ENCODE measurements around the gene TBC1D5.

DNA sequence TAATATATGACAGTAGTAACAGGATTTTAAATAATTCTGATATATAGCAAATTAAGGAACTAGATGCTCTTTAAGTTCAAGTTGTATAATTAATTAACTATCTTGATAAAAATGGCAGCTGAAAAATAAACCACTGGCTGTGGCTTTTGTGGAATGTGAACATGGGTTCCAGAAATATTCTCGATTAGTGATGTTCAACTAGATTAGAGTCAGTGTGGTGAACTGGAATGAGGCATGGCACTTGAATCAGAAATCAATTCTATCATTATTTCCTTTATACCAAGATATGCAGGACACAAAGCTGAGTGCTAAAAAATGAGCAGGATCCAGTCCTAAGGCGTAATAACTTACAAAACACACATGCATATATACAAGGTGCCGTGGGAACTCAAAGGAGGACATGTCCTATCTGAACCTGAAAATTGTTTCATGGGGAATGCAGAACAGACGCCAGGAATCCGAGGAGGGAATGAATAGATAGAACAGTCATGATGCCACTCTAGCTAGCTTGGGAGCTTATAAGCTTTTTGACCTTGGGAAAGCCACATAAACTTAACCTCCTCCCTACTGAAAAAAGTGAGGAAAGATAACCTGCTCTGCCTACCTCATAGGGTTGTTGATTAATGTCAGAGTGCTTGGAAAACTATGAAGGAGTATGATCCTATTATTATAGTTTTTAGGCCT is 455.3 kb downstream of the TBC1D5 start:
- TF ChIP-seq, protein P1, sequence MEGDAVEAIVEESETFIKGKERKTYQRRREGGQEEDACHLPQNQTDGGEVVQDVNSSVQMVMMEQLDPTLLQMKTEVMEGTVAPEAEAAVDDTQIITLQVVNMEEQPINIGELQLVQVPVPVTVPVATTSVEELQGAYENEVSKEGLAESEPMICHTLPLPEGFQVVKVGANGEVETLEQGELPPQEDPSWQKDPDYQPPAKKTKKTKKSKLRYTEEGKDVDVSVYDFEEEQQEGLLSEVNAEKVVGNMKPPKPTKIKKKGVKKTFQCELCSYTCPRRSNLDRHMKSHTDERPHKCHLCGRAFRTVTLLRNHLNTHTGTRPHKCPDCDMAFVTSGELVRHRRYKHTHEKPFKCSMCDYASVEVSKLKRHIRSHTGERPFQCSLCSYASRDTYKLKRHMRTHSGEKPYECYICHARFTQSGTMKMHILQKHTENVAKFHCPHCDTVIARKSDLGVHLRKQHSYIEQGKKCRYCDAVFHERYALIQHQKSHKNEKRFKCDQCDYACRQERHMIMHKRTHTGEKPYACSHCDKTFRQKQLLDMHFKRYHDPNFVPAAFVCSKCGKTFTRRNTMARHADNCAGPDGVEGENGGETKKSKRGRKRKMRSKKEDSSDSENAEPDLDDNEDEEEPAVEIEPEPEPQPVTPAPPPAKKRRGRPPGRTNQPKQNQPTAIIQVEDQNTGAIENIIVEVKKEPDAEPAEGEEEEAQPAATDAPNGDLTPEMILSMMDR (IDR thresholded peaks at IDR 0.05), result no peak
- TF ChIP-seq POLR2AphosphoS5 (IDR thresholded peaks at IDR 0.05) (no peak), EP300 (IDR thresholded peaks at IDR 0.05) (no peak)

Data from sigmoid colon (tissue), 4 donors.